B cell (primary cell): ENCODE measurements around the gene NCBP3. TPM values are rescaled to one million over a fixed set of nuclear protein-coding genes. Genes with fewer than 3 reads are reported as not detected.

Experiments
- ATAC-seq: fragments of 200-7000 bp; cut with Tn5 transposase; one replicate; pipeline ENCODE4 v1.10.0; 2021; ENCODE audit warnings: low read depth, mild to moderate bottlenecking, moderate number of reproducible peaks, moderate library complexity
- CTCF ChIA-PET: fragments of 350-600 bp; sonication (Branson Sonifier 250); formaldehyde crosslinking; loops from one replicate; lab custom pipeline; 2021; ENCODE audit warnings: antibody characterized with exemption, inconsistent platforms; lab: Charles Lee
- POLR2A ChIA-PET: fragments of 350-600 bp; sonication (Branson Sonifier 250); formaldehyde crosslinking; loops from one replicate; lab custom pipeline; 2021; ENCODE audit warnings: antibody characterized with exemption; lab: Charles Lee
- DNase-seq: peaks from one replicate; pipeline ENCODE4 v3.0.0; 2013
- H2AFZ ChIP-seq: 2 replicates; pipeline ENCODE4 v1.6.1; 2012; ENCODE audit warnings: mild to moderate bottlenecking, low read depth, low read length; ENCODE audit not compliant: insufficient read depth, poor library complexity, severe bottlenecking
- H3K27ac ChIP-seq, 2 donors: 1 replicate in 1 of 2; 2 replicates in 1 of 2; pipeline ENCODE4 v1.5.1; 2012 to 2013; ENCODE audit warnings: low read length in 2 of 2, mild to moderate bottlenecking in 2 of 2, moderate library complexity in 1 of 2
- H3K27me3 ChIP-seq, 4 experiments: fragments of 200-600 bp in 1 of 4; sonication (generic) in 1 of 4; replicated peaks in 1 of 4; 1 replicate in 2 of 4; 2 replicates in 2 of 4; pipeline versions ENCODE4 v1.6.1 to v1.7.0; 2013 to 2016; ENCODE audit warnings: low read length in 3 of 4, mild to moderate bottlenecking in 2 of 4, mixed read lengths in 1 of 4, moderate library complexity in 1 of 4; ENCODE audit not compliant: insufficient read depth in 4 of 4, control insufficient read depth in 3 of 4; ENCODE audit errors: control extremely low read depth in 1 of 4
- H3K36me3 ChIP-seq, 2 experiments: replicated peaks in 1 of 2; 1 replicate in 1 of 2; 2 replicates in 1 of 2; pipeline versions ENCODE4 v1.6.1 to v1.7.1; 2013; ENCODE audit warnings: low read length in 1 of 2; ENCODE audit not compliant: insufficient read depth in 2 of 2, control insufficient read depth in 1 of 2; ENCODE audit errors: control extremely low read depth in 1 of 2, extremely low read depth in 1 of 2
- H3K4me1 ChIP-seq, 2 donors: fragments of 200-600 bp in 1 of 2; sonication (generic) in 1 of 2; 1 replicate in 1 of 2; 2 replicates in 1 of 2; pipeline versions ENCODE4 v1.5.1 to v1.6.1; 2013 to 2017; ENCODE audit warnings: low read length in 2 of 2; ENCODE audit not compliant: control insufficient read depth in 2 of 2, insufficient read depth in 2 of 2
- H3K4me2 ChIP-seq: replicated peaks from 2 replicates; pipeline ENCODE3; 2012; ENCODE audit warnings: mild to moderate bottlenecking, low read depth, low read length; ENCODE audit not compliant: poor library complexity, severe bottlenecking
- H3K4me3 ChIP-seq, 5 experiments: fragments of 200-600 bp in 1 of 5; sonication (generic) in 1 of 5; 1 replicate in 3 of 5; 2 replicates in 2 of 5; pipeline versions ENCODE4 v1.5.1 to v1.7.0; 2011 to 2016; ENCODE audit warnings: low read length in 4 of 5, mild to moderate bottlenecking in 4 of 5, low read depth in 2 of 5, control low read depth in 1 of 5, moderate library complexity in 1 of 5; ENCODE audit not compliant: insufficient read depth in 1 of 5; ENCODE audit errors: control extremely low read depth in 1 of 5, extremely low read depth in 1 of 5
- H3K79me2 ChIP-seq: fragments of 200-600 bp; sonication (generic); one replicate; pipeline ENCODE4 v1.6.0; 2016; ENCODE audit warnings: low read length; ENCODE audit not compliant: control insufficient read depth, insufficient read depth
- H3K9ac ChIP-seq: fragments of 200-600 bp; sonication (generic); 2 replicates; pipeline ENCODE4 v1.6.1; 2017; ENCODE audit warnings: mild to moderate bottlenecking, low read length, moderate library complexity
- H3K9me3 ChIP-seq, 3 donors: one replicate each; pipeline versions ENCODE4 v1.6.1 to v1.7.1; 2013; ENCODE audit warnings: low read length in 2 of 3; ENCODE audit not compliant: control insufficient read depth in 2 of 3, insufficient read depth in 1 of 3; ENCODE audit errors: control extremely low read depth in 1 of 3
- H4K20me1 ChIP-seq: 2 replicates; pipeline ENCODE4 v1.6.0; 2012; ENCODE audit warnings: mild to moderate bottlenecking, low read length; ENCODE audit not compliant: insufficient read depth, control insufficient read depth, poor library complexity, severe bottlenecking
- H3K27ac Mint-ChIP-seq: one replicate; pipeline ENCODE4 v1.8.0; 2021; ENCODE audit warnings: mixed read lengths
- H3K27me3 Mint-ChIP-seq: one replicate; pipeline ENCODE4 v1.8.0; 2021; ENCODE audit warnings: mixed read lengths
- H3K4me1 Mint-ChIP-seq: one replicate; pipeline ENCODE4 v1.8.0; 2021; ENCODE audit warnings: mixed read lengths
- H3K4me3 Mint-ChIP-seq: one replicate; pipeline ENCODE4 v1.8.0; 2021; ENCODE audit warnings: mixed read lengths
- H3K9me3 Mint-ChIP-seq: one replicate; pipeline ENCODE4 v1.8.0; 2022; ENCODE audit warnings: mixed read lengths; ENCODE audit not compliant: insufficient read depth
- CTCF ChIP-seq: fragments of 200-600 bp; IDR thresholded peaks from one replicate; pipeline ENCODE4 v1.8.0; 2022; ENCODE audit warnings: antibody characterized with exemption, mild to moderate bottlenecking
- EZH2 ChIP-seq: IDR thresholded peaks from 2 replicates; pipeline ENCODE4 v1.6.1; 2012; ENCODE audit warnings: borderline replicate concordance, low read depth, mild to moderate bottlenecking, moderate library complexity, low read length; ENCODE audit not compliant: insufficient read depth, poor library complexity, severe bottlenecking
- WGBS: methylation state at CpG from one replicate; pipeline ENCODE4 v1.1.5; 2013; ENCODE audit warnings: missing lambda C conversion rate; ENCODE audit not compliant: insufficient coverage; 5-methylcytosine and 5-hydroxymethylcytosine counted together
- intact Hi-C: fragments of 100-400 bp; cut with micrococcal nuclease; formaldehyde crosslinking; loops from one replicate; pipeline ENCODE4 v1.10.0; 2022
- polyA plus RNA-seq: library from polyadenylated mRNA; depleted of rRNA; stranded (reverse); fragments of >200 nt; gene quantifications from 2 replicates; pipeline ENCODE4 v1.2.3, GENCODE V29; 2012
- total RNA-seq, 2 donors: library from RNA; stranded (reverse); fragments of 120-200 nt in 1 of 2; gene quantifications; 1 replicate in 1 of 2; 2 replicates in 1 of 2; pipeline versions ENCODE4 v1.2.3 to v1.2.4, GENCODE V29; 2013 to 2022

NCBP3 gene
- total and polyA plus RNA-seq, 2 donors (not counting 1 experiment from before 2014, with no cell fraction given), result 11.1 to 71.7 TPM

DNA sequence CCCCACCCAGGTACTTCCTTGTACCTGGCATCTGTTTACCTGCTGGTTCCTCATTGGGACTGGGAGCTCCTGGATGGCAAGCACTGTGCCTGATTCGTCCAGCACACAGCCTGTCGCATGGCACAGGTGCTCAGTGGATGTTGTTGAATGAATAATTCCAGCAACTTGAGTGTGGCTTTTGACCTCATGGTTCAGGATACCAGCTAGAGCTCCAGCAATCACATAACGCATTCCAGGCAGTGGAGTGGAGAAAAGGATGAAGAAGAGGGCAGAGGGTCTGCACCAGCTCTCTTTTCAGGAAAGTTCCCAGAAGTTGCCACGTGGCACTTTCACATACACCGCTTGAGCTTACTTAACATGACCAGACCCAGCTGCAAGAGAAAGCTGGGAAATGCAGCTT lies 48.1 kb upstream of the NCBP3 start:
- no peaks in the 10 kb centered on the region for H3K27me3 Mint-ChIP-seq
- Histone ChIP-seq H3K9ac (no peak overlapping the region), H3K4me3 (no peak overlapping the region), H4K20me1 (no peaks in the 10 kb centered on the region), H3K27ac (no peak overlapping the region), H2AFZ (no peak overlapping the region), H3K27me3 (no peaks in the 10 kb centered on the region), H3K9me3 (no peaks in the 10 kb centered on the region), H3K4me2 (peak overlapping the region; percentile 100), H3K79me2 (peaks cover 11% of the 10 kb centered on the region), H3K4me1 (peaks cover 19 to 38% of the 10 kb centered on the region in 2 donors), H3K36me3 (no peaks in the 10 kb centered on the region)
- no peak for TF ChIP-seq EZH2
- TF ChIP-seq CTCF, result no peak
- intact Hi-C loops, result no loop called here
- H3K27ac Mint-ChIP-seq, result no peak overlapping the region
- DNase-seq (no peak), ATAC-seq (no peak)
- 97% methylated on average over 3 of the region's 5 CpGs for WGBS
- CTCF ChIA-PET, result interaction anchor here (0.6 to 5.6 kb wide), 7 partner anchors 10 to 156 kb away, joined by 3 to 48 read pairs (median 6); partner anchors contain the start of gene NCBP3
- POLR2A ChIA-PET, result interaction anchor here (0.9 to 1.1 kb wide), 3 partner anchors 17 to 22 kb away, joined by 3 read pairs; partner anchors contain the start of gene P2RX1
- no peaks in the 10 kb centered on the region for H3K9me3 Mint-ChIP-seq
- peaks cover 38% of the 10 kb centered on the region for H3K4me1 Mint-ChIP-seq
- H3K4me3 Mint-ChIP-seq, result peak overlapping the region; percentile 88

- peaks cover 15% of the 10 kb centered on the region for H3K79me2 ChIP-seq
- H2AFZ ChIP-seq, result peak overlapping the region; percentile 91
- H3K9ac ChIP-seq, result peak overlapping the region; percentile 74
- no peaks in the 10 kb centered on the region for H3K9me3 ChIP-seq
- H3K4me3 ChIP-seq, result peak overlapping the region in 4 of 5 experiments; percentile 55 to 75 (median 65)
- no peak for DNase-seq
- Mint-ChIP-seq H3K9me3 (no peaks in the 10 kb centered on the region), H3K27ac (peak overlapping the region; percentile 84), H3K4me3 (peak overlapping the region; percentile 88), H3K27me3 (no peaks in the 10 kb centered on the region), H3K4me1 (peaks cover 40% of the 10 kb centered on the region)
- no peaks in the 10 kb centered on the region for H3K27me3 ChIP-seq
- no peaks in the 10 kb centered on the region for H4K20me1 ChIP-seq
- ATAC-seq, result no peak
- H3K4me1 ChIP-seq, result peaks cover 19 to 38% of the 10 kb centered on the region in 2 donors
- TF ChIP-seq CTCF (no peak), EZH2 (no peak)
- 79% methylated on average over 7 of the region's 7 CpGs for WGBS
- H3K36me3 ChIP-seq, result no peaks in the 10 kb centered on the region
- peak overlapping the region; percentile 100 for H3K4me2 ChIP-seq
- H3K27ac ChIP-seq, result peak overlapping the region; percentile 56 to 57
- ChIA-PET POLR2A (interaction anchor here (0.6 to 1.7 kb wide), 9 partner anchors 11 to 72 kb away, joined by 3 to 15 read pairs (median 4); partner anchors contain the start of gene P2RX1), CTCF (interaction anchor here (0.8 to 5.6 kb wide), 7 partner anchors 11 to 155 kb away, joined by 3 to 48 read pairs (median 6); partner anchors contain the start of gene NCBP3)
- intact Hi-C loops, result loop anchor here (1.0 to 2.0 kb wide), 5 partner anchors 11 to 68 kb away; partner anchors contain the start of gene NCBP3
Measured at GRCh38 chr17:3893720-3894116, 47.7 kb upstream of the NCBP3 start.
